K562 (cell line): ENCODE measurements around the gene IRF8.

ENCODE experiments used
- NFYB ChIP-seq: IDR thresholded peaks from 2 replicates; pipeline ENCODE4 v1.6.1; 2011; ENCODE audit warnings: mild to moderate bottlenecking, moderate library complexity; ENCODE audit not compliant: insufficient read length; ENCODE audit errors: extremely low read depth
- ZNF445 ChIP-seq: fragments of 250-450 bp; sonication (Bioruptor Pico); IDR thresholded peaks from 2 replicates; pipeline ENCODE4 v1.4.0; 2020; ENCODE audit warnings: low read depth, mild to moderate bottlenecking, moderate library complexity
- TF ChIP-seq, protein P1 (sequence below): fragments of 450-650 bp; IDR thresholded peaks from 2 replicates; pipeline ENCODE4 v1.6.1; 2017; ENCODE audit warnings: antibody characterized with exemption
- TF ChIP-seq, protein P2 (sequence below), 3 experiments: IDR thresholded peaks in 2 of 3; conservative IDR thresholded peaks in 1 of 3; 2 replicates each; pipeline ENCODE4 v1.5.1; 2011 to 2012; ENCODE audit warnings: low read length in 3 of 3, mild to moderate bottlenecking in 3 of 3, control low read depth in 2 of 3, improper control_type of control experiment in 1 of 3, inconsistent platforms in 1 of 3, low read depth in 1 of 3, mixed read lengths in 1 of 3, moderate library complexity in 1 of 3; ENCODE audit not compliant: insufficient read depth in 2 of 3

DNA sequence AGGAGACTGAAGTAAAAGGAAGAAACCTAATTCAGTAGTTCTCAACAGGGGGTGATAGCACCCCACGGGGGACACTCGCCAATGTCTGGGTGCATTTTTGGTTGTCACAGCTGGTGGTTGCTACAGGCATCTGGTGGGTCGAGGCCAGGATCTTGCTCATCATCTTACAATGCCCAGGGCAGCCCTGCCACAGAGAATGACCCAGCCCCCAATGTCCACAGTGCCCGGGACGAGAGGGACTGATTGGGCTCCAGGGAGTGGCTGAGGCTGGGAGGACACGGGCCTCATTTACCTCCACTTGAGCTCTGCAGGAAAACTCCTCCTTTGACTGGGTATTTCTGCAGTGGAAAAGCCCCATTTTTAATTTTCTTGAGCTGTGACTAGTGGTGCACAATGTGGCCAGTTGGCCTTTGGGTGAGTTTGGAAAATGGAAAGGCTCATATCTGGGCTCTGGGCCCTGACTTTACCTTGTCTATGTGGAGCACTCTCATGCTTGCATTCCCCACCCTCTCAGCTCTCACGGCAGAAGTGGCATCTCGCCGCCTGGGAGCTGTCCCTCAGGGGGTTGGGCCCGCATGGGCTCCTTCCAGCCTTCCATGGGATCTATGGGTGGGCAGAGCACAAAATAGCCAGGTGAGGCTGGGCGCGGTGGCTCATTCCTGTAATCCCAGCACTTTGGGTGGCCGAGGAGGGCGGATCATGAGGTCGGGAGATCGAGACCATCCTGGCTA is 37.7 kb upstream of the IRF8 start:
- TF ChIP-seq, protein P1, sequence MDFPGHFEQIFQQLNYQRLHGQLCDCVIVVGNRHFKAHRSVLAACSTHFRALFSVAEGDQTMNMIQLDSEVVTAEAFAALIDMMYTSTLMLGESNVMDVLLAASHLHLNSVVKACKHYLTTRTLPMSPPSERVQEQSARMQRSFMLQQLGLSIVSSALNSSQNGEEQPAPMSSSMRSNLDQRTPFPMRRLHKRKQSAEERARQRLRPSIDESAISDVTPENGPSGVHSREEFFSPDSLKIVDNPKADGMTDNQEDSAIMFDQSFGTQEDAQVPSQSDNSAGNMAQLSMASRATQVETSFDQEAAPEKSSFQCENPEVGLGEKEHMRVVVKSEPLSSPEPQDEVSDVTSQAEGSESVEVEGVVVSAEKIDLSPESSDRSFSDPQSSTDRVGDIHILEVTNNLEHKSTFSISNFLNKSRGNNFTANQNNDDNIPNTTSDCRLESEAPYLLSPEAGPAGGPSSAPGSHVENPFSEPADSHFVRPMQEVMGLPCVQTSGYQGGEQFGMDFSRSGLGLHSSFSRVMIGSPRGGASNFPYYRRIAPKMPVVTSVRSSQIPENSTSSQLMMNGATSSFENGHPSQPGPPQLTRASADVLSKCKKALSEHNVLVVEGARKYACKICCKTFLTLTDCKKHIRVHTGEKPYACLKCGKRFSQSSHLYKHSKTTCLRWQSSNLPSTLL, result no peak
- no peak for TF ChIP-seq ZNF445 (CRISPR knock-in tag)
- TF ChIP-seq, protein P2, sequence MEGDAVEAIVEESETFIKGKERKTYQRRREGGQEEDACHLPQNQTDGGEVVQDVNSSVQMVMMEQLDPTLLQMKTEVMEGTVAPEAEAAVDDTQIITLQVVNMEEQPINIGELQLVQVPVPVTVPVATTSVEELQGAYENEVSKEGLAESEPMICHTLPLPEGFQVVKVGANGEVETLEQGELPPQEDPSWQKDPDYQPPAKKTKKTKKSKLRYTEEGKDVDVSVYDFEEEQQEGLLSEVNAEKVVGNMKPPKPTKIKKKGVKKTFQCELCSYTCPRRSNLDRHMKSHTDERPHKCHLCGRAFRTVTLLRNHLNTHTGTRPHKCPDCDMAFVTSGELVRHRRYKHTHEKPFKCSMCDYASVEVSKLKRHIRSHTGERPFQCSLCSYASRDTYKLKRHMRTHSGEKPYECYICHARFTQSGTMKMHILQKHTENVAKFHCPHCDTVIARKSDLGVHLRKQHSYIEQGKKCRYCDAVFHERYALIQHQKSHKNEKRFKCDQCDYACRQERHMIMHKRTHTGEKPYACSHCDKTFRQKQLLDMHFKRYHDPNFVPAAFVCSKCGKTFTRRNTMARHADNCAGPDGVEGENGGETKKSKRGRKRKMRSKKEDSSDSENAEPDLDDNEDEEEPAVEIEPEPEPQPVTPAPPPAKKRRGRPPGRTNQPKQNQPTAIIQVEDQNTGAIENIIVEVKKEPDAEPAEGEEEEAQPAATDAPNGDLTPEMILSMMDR (IDR thresholded peaks at IDR 0.05 in 2 of 3, conservative IDR thresholded peaks at IDR 0.05 in 1 of 3; ENCODE audit: insufficient read depth in 2 of 3, low read depth in 1 of 3, low read length in 3 of 3), result no peak
- TF ChIP-seq NFYB, result no peak
